Measurements from ENCODE around the gene SSRP1.
"Not testable (repeated sequence)": the region's sequence is repeated elsewhere in the genome, so short reads cannot be mapped to it uniquely, and the experiment has no call there.

The SSRP1 gene

DNA sequence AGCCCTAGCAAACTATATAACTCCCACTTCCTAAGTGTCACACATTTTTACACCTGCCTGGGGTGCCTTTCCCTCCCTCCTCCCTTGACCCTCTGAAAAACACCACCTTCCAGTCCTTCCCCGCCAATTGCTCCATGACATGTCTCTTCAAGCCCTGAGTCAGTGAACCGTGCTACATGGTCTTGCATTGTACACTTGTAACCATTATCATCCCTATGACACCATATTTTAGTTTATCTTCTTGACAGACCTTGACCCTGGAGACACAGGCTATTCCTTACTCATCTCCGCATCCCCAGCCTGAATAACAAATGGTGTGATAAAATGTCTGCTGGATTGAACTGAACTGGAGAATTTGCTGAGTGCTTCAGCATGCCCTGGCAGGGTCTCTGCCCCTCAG lies 47.8 kb downstream of the SSRP1 start:
- in situ Hi-C loops (cut with HindIII; ENCODE audit: low sequenced_read_pairs): no loop called here
- H3K4me3 ChIP-seq (ENCODE audit: low read depth, low read length): no peak overlapping the region
- DNase-seq (ENCODE audit: low read depth, low spot score): no peak
- TF ChIP-seq, protein P1, sequence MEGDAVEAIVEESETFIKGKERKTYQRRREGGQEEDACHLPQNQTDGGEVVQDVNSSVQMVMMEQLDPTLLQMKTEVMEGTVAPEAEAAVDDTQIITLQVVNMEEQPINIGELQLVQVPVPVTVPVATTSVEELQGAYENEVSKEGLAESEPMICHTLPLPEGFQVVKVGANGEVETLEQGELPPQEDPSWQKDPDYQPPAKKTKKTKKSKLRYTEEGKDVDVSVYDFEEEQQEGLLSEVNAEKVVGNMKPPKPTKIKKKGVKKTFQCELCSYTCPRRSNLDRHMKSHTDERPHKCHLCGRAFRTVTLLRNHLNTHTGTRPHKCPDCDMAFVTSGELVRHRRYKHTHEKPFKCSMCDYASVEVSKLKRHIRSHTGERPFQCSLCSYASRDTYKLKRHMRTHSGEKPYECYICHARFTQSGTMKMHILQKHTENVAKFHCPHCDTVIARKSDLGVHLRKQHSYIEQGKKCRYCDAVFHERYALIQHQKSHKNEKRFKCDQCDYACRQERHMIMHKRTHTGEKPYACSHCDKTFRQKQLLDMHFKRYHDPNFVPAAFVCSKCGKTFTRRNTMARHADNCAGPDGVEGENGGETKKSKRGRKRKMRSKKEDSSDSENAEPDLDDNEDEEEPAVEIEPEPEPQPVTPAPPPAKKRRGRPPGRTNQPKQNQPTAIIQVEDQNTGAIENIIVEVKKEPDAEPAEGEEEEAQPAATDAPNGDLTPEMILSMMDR (IDR thresholded peaks at IDR 0.05; ENCODE audit: low read depth, low read length): no peak

DNA sequence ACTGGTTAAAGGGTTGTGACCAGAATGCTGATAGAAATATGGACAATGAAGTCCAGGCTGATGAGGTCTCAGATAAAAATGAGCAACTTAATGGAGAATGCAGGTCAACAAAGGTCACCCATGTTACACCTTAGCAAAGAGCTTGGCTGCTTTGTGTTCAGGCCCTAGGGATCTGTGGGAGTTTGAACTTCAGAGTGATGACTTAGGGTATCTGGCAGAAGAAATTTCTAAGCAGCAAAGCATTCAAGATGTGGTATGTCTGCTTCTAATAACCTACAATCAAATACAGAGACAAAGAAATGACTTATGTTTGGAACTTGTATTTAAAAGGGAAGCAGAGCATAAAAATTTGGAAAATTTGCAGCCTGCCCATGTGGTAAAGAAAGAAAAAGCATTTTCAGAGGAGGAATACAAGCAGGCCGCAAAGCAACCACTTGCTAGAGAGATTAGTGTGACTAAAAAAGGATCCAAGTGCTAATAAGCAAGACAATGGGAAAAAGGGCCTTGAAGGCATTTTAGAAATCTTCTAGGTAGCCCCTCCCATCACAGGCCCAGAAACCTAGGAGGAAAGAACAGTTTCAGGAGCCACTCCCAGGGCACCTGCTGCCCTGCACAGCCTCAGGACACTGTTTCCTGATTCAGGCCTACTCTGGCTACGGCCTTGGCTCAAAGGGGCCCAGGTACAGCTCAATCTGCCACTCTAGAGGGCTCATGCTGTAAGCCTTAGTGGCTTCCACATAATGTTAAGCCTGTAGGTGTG lies 52.3 kb downstream of the SSRP1 start:
- in situ Hi-C loops (cut with HindIII; ENCODE audit: low sequenced_read_pairs): no loop called here
- H3K4me3 ChIP-seq (ENCODE audit: low read depth, low read length): no peak overlapping the region
- TF ChIP-seq, protein P1 (IDR thresholded peaks at IDR 0.05; ENCODE audit: low read depth, low read length): no peak
- DNase-seq (ENCODE audit: low read depth, low spot score): no peak

DNA sequence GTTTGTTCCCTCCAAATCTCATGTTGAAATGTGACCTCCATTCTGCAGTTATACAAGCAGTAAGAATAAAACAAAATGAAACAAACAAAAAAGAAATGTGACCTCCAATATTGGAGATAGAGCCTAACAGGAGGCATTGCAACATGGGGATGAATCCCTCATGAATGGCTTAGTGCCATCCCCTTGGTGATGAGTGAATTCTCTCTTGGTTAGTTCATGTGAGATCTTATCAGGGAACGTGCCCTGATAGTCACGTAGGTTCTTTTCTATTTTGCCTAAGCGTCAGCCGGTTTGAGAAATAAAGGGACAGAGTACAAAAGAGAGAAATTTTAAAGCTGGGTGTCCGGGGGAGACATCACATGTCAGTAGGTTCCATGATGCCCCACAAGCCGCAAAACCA lies 54.1 kb downstream of the SSRP1 start:
- in situ Hi-C loops (cut with HindIII; ENCODE audit: low sequenced_read_pairs); H3K4me3 ChIP-seq (ENCODE audit: low read depth, low read length); DNase-seq (ENCODE audit: low read depth, low spot score): not testable (repeated sequence)

DNA sequence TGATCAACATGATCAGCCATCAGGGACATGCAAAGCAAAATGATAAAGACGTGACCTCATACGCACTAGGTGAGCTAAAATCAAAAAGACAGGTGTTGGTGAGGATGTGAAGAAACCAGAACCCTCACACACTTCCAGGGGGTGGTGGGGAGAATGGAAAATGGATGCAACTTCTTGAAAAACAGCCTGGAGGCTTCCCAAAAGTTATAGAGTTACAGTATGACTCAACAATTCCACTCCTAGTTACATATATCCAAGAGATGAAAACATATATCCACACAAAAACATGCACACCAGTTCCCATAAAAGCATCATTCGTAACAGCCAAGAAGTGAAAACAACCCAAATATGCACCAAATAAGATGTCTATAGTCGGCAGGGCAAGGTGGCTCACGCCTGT lies 56.6 kb downstream of the SSRP1 start:
- TF ChIP-seq, protein P1 (IDR thresholded peaks at IDR 0.05; ENCODE audit: low read depth, low read length): no peak
- in situ Hi-C loops (cut with HindIII; ENCODE audit: low sequenced_read_pairs): no loop called here
- DNase-seq (ENCODE audit: low read depth, low spot score): peak; percentile 43
- no peak overlapping the region for H3K4me3 ChIP-seq (ENCODE audit: low read depth, low read length)

DNA sequence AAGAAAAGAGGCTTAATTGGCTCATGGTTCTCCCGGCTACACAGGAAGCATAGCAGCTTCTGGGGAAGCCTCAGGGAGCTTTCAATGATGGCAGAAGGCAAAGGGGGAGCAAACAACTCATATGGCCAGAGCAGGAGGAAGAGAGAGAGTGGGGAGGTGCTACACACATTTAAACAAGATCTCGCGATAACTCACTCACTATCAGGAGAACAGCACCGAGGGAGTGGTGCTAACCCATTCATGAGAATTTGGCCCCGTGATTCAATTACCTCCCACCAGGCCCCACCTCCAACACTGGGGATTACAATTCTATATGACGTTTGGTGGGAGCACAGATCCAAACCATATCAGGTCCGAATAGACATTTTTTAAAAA lies 57.0 kb downstream of the SSRP1 start:
- TF ChIP-seq, protein P1 (IDR thresholded peaks at IDR 0.05; ENCODE audit: low read depth, low read length): no peak

DNA sequence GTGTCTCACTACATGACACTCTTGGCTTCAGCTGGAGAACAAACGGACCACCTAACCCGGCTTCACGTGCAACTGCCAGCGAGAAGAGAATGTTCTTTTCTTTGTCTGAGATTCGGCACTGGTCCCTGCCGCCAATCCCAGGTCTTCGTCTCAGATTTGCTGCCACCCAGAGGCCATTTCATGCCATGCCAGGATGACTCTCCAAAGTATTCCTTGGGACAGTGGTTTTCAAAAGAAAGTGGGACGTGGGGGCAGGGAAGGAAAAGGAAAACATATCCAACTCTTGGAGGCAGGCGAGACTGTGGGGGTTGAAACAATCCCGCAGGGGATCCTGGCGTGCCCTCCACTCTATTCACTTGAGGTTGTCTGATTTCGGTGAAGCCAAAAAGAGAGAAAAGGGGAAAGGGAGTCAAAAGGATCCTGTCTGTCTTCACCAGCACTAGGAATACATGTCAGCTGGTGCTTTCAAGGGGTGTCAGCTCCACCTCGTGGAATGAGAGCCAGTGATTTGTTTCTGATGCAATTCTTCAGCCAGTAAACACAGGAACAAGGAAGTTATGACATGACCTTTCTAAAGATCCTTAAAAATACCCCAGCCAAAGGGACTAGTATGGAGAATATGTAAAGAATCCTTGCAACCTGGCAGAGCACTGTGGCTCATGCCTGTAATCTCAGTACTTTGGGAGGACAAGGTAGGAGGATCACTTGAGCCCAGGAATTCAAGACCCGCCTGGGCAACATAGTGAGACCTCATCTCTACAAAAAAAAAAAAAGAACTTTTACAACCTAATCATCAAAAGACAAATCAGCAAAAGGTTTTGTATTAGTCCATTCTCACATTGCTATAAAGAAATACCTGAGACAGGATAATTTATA lies 57.6 kb downstream of the SSRP1 start:
- H3K4me3 ChIP-seq (ENCODE audit: low read depth, low read length): no peak overlapping the region
- in situ Hi-C loops (cut with HindIII; ENCODE audit: low sequenced_read_pairs): no loop called here
- TF ChIP-seq, protein P1 (IDR thresholded peaks at IDR 0.05; ENCODE audit: low read depth, low read length): peak; percentile 92
- peak; percentile 75 for DNase-seq (ENCODE audit: low read depth, low spot score)

More for the DNA sequence above, 57.0 kb downstream of the SSRP1 start:
- in situ Hi-C loops (cut with HindIII; ENCODE audit: low sequenced_read_pairs): no loop called here
- DNase-seq (ENCODE audit: low read depth, low spot score): no peak
- no peak overlapping the region for H3K4me3 ChIP-seq (ENCODE audit: low read depth, low read length)
